OCI-LY1 (cell line): ENCODE results near the gene NF2.

Experiments used
- H2AFZ ChIP-seq: fragments of 200-600 bp; sonication (generic), shearing (Covaris generic); 2 replicates; pipeline ENCODE4 v1.6.0; 2014; ENCODE audit warnings: antibody characterized with exemption, mild to moderate bottlenecking, low read length
- H3F3A ChIP-seq: fragments of 200-600 bp; sonication (generic), shearing (Covaris generic); 2 replicates; pipeline ENCODE4 v1.6.0; 2014; ENCODE audit warnings: mild to moderate bottlenecking, antibody characterized with exemption, low read length, moderate library complexity; ENCODE audit not compliant: insufficient read depth
- H3K27ac ChIP-seq: fragments of 200-600 bp; sonication (generic); 2 replicates; pipeline ENCODE4 v1.5.1; 2014; ENCODE audit warnings: low read length, mixed run types, mild to moderate bottlenecking, low read depth; ENCODE audit not compliant: poor library complexity, severe bottlenecking
- H3K27me3 ChIP-seq: fragments of 200-600 bp; sonication (generic); 2 replicates; pipeline ENCODE4 v1.6.0; 2014; ENCODE audit warnings: antibody characterized with exemption, mild to moderate bottlenecking, low read length, moderate library complexity; ENCODE audit not compliant: insufficient read depth
- H3K36me3 ChIP-seq: fragments of 200-600 bp; sonication (generic); 2 replicates; pipeline ENCODE4 v1.6.1; 2014; ENCODE audit warnings: mild to moderate bottlenecking, antibody characterized with exemption, low read length, moderate library complexity, mixed read lengths; ENCODE audit not compliant: insufficient read depth
- H3K4me1 ChIP-seq: fragments of 200-600 bp; sonication (generic); 2 replicates; pipeline ENCODE4 v1.5.1; 2014; ENCODE audit warnings: mild to moderate bottlenecking, low read length, moderate library complexity; ENCODE audit not compliant: insufficient read depth, severe bottlenecking
- H3K4me2 ChIP-seq: fragments of 200-600 bp; sonication (generic), shearing (Covaris generic); 2 replicates; pipeline ENCODE4 v1.6.1; 2014; ENCODE audit warnings: low read length
- H3K4me3 ChIP-seq: fragments of 200-600 bp; sonication (generic); 2 replicates; pipeline ENCODE4 v1.5.1; 2014; ENCODE audit warnings: low read length, low read depth, mild to moderate bottlenecking, mixed read lengths; ENCODE audit not compliant: poor library complexity, severe bottlenecking
- H3K79me2 ChIP-seq: fragments of 200-600 bp; shearing (Covaris generic); 2 replicates; pipeline ENCODE4 v1.6.1; 2016; ENCODE audit warnings: mixed run types, low read length, mixed read lengths; ENCODE audit not compliant: insufficient read depth
- H3K9ac ChIP-seq: fragments of 200-600 bp; sonication (generic), shearing (Covaris generic); 2 replicates; pipeline ENCODE4 v1.6.1; 2014; ENCODE audit warnings: mild to moderate bottlenecking, low read length, mixed read lengths
- H3K9me2 ChIP-seq: fragments of 200-600 bp; sonication (generic), shearing (Covaris generic); 2 replicates; pipeline ENCODE4 v1.6.1; 2014; ENCODE audit warnings: low read depth, mild to moderate bottlenecking, low read length, mixed read lengths
- H3K9me3 ChIP-seq: fragments of 200-600 bp; shearing (Covaris generic); 2 replicates; pipeline ENCODE4 v1.6.1; 2014; ENCODE audit warnings: low read length, mixed read lengths
- H4K20me1 ChIP-seq: fragments of 200-600 bp; sonication (generic), shearing (Covaris generic); 2 replicates; pipeline ENCODE4 v1.6.0; 2016; ENCODE audit warnings: mild to moderate bottlenecking, low read length; ENCODE audit not compliant: insufficient read depth
- CTCF ChIP-seq: fragments of 200-600 bp; sonication (generic), shearing (Covaris generic); IDR thresholded peaks from 2 replicates; pipeline ENCODE4 v1.5.1; 2017; ENCODE audit warnings: mild to moderate bottlenecking, antibody characterized with exemption, low read length, moderate library complexity, mixed read lengths
- EZH2 ChIP-seq: fragments of 200-600 bp; sonication (generic), shearing (Covaris generic); IDR thresholded peaks from 2 replicates; pipeline ENCODE4 v1.8.0; 2017; ENCODE audit warnings: borderline replicate concordance, mixed run types, mild to moderate bottlenecking, antibody characterized with exemption, low read length, moderate library complexity, mixed read lengths

NF2 gene

GRCh38 chr22:29569011-29569678, 34.3 kb upstream of the NF2 start:
- Histone ChIP-seq H3K79me2 (no peaks in the 10 kb centered on the region), H3K9me2 (no peaks in the 10 kb centered on the region), H3K4me3 (no peak overlapping the region), H3K36me3 (peaks cover 22% of the 10 kb centered on the region), H3K4me1 (no peaks in the 10 kb centered on the region), H3K27me3 (no peaks in the 10 kb centered on the region), H3K9me3 (no peaks in the 10 kb centered on the region), H3K9ac (no peak overlapping the region), H3K27ac (no peak overlapping the region), H3F3A (no peaks in the 10 kb centered on the region), H4K20me1 (no peaks in the 10 kb centered on the region), H3K4me2 (no peak overlapping the region), H2AFZ (no peak overlapping the region)
- no peak for TF ChIP-seq CTCF
- no peak for TF ChIP-seq EZH2

DNA sequence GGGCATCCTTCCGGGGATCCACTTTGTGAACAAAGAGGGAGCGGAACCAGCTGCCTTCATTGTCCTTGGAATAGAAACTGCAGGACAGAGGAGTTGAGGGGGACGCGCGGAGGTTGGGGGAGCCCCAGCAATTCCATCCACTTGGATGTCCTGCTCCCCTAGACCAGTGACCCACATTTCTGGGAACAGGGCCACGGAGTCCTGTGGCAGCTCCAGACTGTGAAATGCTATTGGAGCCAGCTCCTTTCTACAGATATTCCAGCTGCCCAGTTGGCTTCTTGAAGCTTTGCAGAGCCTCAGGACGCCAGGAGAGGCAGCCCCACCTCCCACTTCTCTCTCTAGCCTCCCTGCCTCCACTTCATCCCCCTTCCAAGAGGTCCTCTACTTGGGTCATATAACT, 33.0 kb upstream of the NF2 start:
- H3K4me1 ChIP-seq: no peaks in the 10 kb centered on the region
- TF ChIP-seq EZH2 (no peak), CTCF (no peak)
- H3K9ac ChIP-seq: no peak overlapping the region
- H3K27me3 ChIP-seq: no peaks in the 10 kb centered on the region
- no peak overlapping the region for H3K4me3 ChIP-seq
- H3K9me3 ChIP-seq: no peaks in the 10 kb centered on the region
- H3K36me3 ChIP-seq: peaks cover 17% of the 10 kb centered on the region
- H3K4me2 ChIP-seq: no peak overlapping the region
- no peak overlapping the region for H3K27ac ChIP-seq
- H4K20me1 ChIP-seq: no peaks in the 10 kb centered on the region
- H2AFZ ChIP-seq: no peak overlapping the region
- no peaks in the 10 kb centered on the region for H3F3A ChIP-seq
- H3K9me2 ChIP-seq: no peaks in the 10 kb centered on the region
- H3K79me2 ChIP-seq: no peaks in the 10 kb centered on the region

DNA sequence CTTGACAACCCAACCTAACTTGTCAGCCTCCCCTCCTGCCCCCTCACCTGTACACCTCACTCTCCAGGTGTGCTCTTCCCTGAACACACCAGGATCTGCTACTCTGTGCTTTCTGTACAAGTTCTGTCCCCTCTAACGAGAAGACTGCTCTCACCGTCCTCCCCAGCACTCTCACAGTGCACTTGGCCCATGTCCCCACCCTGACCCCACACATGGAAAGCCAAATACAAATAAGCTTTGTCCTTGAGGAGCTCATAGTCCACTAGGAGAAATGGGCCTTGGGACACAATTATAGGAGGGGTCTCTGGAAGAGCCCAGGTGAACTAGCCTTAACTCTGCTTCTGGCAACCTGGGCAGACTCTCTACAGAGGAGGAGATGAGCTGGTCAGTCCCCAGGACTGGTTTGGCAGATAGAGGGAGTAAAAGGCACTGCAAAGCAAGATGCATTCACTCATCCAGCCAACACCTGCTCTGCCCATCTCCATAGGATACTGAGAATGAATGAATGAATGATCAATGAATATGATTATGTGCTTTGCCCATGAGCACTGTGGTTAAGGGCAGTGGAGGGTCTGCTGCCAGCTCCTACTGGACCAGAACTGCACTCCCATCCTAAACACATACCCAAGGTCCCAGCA, 32.4 kb upstream of the NF2 start:
- no peaks in the 10 kb centered on the region for H3F3A ChIP-seq
- TF ChIP-seq CTCF: no peak
- H2AFZ ChIP-seq: no peak overlapping the region
- no peaks in the 10 kb centered on the region for H3K79me2 ChIP-seq
- H4K20me1 ChIP-seq: no peaks in the 10 kb centered on the region
- H3K9ac ChIP-seq: no peak overlapping the region
- H3K27me3 ChIP-seq: no peaks in the 10 kb centered on the region
- peaks cover 17% of the 10 kb centered on the region for H3K36me3 ChIP-seq
- no peak overlapping the region for H3K4me2 ChIP-seq
- no peaks in the 10 kb centered on the region for H3K9me2 ChIP-seq
- no peak overlapping the region for H3K4me3 ChIP-seq
- H3K9me3 ChIP-seq: no peaks in the 10 kb centered on the region
- H3K4me1 ChIP-seq: no peaks in the 10 kb centered on the region
- no peak overlapping the region for H3K27ac ChIP-seq
